CMK (cell line): Measurements from ENCODE around the gene COL5A1.

Experiments
- DNase-seq: peaks from one replicate; pipeline ENCODE4 v3.0.0-alpha.2; 2010; ENCODE audit warnings: low read depth

Gene COL5A1

DNA sequence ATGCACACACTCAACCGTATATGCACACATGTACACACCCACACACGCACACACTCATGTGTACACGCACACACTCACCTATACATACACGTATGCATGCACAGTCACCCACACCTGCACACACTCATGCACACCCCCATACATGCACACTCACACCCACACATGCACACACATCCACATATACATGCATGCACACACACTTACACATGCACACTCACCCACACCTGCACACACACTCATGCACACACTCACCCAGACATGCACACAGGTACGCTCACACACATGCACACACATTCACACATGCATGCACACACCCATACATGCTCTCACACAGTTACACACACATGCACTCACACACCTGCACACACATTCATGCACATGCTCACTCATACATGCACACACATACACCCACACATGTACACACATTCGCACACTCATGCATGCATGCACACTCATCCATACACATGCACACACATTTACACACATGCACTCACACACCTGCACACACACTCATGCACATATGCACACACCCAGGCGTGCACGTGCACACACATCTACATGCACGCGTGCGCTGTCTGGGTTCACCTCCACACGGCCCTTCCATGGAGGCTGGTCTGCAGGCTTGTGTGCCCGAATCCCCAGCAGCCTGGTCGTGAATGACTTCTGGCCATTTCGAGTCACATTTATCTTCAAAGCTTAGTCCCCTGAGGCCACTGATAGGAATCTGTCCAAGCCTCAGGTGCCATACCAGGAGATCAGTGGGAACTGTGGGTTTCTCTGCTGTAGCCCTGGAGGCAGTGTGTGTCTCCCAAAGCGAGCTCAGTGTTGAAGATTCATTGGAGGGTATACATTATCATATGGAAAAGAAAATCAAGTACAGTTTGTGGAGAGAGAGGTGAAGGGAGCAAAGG is 103.0 kb downstream of the COL5A1 start:
- DNase-seq, result no peak

DNA sequence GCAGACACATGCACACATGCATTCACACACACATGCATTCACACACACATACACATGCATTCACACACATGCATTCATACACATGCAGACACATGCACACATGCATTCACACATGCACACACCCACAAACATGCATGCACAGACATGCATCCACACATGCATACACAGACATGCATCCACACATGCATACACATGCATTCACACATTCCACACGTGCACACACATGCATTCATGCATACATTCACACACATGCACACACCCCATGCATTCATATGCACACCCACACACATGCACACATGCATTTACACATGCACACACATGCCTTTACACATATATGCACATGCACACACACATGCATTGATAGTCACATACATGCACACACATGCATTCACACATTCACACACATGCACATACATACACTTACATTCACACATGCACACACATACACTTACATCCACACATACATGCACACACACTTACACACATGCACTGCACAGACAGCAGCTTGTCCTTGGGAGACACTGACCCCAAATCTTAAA is 106.4 kb downstream of the COL5A1 start:
- no peak for DNase-seq

DNA sequence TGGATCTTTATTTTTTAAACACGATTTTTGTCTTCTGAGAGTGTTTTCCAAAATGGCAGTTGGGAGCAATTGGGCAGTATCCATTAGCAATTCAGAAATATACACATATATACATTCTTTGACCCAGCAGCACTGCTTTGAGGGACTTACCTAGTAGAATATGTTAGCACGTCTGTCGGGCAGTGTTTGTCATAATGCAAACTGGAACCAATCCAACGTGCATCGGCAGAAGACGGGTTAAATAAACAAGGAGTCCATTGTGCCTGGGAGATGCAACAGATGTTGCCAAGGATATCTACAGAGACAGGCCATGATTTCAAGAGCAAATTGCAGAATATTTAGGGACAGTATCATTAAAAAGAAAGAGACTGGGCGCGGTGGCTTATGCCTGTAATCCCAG is 107.0 kb downstream of the COL5A1 start:
- DNase-seq, result no peak

DNA sequence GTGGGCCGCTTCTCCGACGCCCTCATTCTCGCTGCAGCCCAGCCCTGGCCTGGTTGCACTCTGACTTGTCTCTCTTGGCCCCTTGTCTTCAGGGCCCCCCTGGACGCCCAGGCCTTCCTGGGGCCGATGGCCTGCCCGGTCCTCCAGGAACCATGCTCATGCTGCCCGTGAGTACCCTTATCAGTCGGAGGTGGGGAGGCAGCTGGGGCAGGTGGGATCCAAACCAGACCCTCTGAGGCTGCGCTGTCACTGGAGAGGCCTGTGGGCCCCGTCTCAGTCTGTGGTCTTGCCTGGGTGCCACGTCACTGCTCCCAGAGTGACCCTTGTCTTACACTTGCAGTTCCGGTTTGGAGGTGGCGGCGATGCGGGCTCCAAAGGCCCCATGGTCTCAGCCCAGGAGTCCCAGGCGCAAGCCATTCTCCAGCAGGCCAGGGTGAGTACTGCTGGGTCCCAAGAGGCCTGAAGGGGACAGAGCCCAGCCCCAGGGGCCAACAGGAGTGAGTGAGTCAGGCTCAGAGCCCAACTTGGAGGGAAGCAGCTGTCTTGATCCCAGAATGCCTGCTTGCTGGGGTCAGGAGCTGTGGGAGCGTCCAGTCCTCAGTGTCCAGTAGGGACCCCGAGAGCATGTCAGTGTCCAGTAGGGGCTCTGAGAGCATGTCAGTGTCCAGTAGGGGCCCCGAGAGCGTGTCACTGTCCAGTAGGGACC is 109.0 kb downstream of the COL5A1 start:
- DNase-seq, result no peak

DNA sequence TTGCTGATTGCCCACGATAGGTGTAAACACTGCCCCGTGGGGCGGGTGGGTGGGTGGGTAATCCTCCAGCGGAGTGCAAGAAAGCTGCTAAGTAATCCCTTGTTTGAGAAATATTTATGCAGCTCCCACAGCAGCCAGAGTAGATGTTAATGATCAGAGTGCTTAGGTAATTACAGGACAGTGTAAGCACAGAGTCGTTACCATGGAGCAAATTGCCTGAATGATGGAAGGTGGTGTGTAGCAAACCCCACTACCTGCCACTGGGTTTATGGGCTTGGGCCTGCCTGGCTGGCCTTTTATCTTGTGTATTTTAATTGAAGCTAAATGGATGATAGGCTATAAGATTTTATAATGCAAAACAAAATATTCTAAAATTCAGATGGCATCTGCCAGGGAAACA is 110.0 kb downstream of the COL5A1 start:
- DNase-seq, result no peak

DNA sequence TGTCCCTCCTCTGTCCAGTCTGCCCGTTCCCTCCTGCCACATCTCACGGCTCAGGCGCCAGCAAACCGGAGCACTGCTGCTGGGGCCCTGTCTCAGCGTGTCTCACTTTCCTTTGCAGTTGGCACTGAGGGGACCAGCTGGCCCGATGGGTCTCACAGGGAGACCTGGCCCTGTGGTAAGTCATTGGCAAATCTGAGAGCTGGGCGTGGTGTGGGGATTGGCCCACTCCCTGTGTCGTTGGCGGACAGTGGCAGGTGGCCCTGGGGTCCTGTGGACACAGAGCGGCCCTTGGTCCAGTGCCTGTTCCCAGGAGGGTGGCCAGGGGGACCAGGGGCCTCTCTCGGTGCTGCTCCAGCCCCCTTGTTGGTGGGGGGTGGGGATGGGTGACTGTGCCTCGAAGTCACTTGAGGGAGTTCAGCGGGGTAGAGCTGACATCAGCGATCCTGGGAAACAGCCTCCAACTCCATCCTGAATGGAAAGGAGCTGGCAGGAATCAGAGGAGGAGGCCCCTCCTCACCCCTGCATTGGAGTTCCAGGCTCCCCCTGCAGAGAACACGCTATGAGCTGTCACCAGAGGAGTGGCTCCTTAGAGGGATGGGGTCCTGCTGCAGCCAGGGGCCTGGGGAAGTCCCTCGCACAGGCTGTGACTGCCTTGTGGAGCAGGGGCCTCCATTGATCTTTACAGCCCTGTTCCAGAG is 111.0 kb downstream of the COL5A1 start:
- no peak for DNase-seq

DNA sequence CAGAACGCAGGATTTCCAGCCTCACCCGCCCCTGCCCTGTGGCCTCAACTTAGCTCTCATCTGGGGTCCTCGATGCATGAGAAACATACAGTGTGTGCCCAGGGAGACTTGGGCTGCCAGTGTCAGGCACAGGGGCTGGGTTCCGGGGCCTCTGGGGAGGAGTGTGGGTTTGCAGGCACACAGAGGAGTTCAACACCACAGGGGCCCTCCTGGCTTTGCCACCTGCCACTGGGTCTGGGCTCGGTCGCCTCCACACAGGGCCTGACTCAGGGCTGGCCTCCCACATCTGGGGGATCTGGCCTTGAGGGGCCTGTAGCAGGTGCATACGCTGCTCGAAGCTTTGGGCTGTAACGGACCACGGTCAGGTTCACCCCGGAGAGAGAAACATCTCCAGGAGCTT is 111.6 kb downstream of the COL5A1 start:
- DNase-seq, result no peak

DNA sequence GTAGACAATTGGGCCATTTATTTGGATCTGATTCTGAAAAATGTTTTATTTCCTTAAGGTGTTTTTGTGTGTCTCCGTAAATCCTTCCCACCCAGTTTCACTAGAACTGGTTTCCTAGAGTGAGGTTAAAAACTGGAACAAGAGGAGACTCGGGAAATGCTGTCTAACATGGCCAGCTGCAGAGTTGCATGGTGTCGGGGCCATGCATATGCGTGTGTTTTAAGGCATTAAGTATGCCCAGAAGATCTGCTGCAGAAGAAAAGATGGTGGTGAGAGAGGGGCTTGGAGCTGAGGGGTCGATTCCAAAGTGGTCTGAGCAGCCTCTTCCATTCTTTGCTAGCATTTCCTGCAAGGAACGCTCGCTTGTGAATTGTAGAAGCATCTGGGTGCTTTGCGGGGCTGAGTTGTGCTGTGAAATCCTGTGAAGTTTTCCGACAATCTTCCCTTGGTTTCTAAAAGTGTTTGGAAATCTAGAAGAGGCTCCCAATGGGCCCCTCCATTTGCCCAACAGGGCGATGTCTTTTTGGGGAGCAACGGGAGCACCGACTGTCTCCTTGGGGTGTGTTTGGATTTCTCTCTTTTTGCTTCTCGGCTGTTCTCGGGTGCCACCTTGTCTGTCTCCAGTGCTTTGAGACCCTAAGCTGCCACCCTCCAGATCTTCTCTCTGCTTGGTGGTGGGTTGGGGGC is 113.8 kb downstream of the COL5A1 start:
- DNase-seq, result no peak

DNA sequence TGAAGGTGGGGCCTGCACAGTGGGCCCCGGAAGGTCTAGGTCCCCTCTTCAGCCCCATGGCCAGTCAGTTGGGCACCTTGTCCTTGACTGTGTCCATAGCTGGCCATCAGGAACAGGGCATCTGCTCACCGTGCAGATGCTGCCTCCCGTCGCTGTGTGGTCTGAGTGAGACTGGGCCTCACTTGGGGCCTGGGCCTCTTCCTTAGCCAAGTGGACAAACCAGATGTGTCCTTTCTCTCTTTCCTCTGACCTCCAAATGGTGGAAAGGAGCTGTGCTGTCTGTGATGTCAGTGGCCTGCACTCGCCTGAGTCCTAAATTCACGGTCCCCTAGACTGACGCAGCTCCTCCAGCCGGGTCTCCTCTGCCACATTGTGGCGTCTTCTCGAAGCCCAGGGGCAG is 114.5 kb downstream of the COL5A1 start:
- no peak for DNase-seq

DNA sequence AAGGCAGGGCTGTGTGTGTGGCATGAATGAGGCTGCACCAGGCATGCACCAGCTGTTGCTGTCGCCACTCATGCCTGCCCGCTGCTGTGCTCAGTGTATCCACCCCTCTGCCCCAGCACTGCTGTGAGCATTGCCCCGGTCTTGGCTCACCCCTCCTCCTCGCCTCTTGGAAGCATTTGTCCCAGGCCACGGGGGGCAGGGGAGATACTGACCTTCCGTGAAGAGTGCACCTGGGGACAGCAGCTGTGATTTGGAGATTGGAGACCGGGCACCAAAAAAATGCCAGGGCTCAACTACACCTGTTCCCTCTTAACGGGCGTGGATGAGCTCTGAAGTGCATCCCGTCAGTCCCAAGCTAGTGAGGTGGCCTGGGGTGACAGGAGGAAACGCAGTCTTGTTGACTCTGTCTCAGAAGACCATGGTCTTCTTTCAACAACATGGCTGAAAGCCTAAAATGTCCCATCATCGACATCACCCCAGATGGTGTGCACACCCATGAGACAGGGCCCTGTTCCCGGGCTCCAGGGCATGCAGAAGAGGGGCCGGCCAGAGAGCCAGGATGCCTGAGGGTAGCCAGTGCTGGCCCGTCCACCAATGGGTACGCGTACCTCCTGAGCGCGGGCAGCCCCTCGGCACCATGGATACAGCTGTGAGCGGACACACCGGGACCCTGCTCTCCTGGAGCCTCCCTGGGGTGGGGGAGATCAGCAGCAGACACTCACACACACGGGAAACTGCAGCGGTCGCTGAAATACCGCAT is 115.8 kb downstream of the COL5A1 start:
- no peak for DNase-seq

DNA sequence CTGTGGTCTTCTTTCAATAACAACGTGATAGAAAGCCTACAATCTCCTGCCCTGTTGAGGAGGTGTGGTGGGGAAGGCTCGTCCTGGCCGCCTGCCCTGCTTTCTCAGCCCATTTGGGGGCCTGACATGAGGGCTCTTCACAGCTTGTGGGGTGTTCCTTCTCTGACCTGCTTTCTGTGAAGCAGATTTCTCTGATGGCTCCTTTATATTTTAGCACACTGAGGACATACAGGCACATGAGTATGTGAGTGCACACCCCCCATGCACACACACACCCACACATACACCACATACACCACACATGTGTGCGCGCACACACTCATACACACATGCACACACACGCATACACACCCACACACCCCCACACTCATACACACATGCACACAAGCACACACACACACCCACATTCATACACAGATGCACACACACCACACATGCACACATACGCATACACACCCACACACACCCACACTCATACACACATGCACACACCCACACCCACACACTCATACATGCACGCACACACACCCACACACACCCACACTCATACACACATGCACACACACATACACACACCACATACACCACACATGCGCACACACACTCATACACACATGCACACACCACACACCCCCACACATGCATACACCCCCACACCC is 117.5 kb downstream of the COL5A1 start:
- no peak for DNase-seq

DNA sequence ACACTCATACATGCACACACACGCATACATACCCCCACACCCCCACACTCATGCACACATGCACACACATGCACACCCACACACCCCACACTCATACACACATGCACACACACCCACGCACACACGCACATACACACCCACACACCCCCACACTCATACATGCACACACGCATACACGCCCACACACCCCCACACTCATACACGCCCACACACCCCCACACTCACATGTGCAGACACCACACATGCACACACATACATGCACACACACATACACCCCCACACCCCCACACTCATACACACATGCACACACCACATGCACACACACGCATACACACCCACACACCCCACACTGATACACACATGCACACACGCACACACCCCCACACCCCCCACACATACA is 118.3 kb downstream of the COL5A1 start:
- no peak for DNase-seq

DNA sequence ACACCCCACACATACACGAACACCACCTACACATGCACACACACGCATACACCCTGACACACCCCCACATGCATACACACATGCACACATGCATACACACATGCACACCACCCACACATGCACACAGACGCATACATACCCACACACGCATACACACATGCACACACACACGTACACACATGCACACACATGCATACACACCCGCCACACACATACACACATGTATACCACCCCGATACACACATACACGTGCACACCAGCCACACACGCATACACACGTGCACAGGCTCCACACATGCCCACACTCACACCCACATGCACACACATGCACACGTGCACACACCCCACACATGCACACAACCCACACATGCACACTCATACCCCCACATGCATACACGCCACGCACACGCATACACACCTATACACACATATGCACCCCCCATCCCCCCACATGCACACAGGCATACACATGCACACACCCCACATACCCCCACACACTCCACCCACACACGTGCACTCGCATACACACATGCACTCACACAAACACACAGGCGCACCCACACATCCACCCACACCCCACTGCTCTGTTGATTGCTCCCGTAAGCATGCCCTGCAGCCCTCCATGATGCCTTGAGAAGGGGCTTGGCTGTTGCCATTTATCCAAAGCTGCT is 119.3 kb downstream of the COL5A1 start:
- no peak for DNase-seq

DNA sequence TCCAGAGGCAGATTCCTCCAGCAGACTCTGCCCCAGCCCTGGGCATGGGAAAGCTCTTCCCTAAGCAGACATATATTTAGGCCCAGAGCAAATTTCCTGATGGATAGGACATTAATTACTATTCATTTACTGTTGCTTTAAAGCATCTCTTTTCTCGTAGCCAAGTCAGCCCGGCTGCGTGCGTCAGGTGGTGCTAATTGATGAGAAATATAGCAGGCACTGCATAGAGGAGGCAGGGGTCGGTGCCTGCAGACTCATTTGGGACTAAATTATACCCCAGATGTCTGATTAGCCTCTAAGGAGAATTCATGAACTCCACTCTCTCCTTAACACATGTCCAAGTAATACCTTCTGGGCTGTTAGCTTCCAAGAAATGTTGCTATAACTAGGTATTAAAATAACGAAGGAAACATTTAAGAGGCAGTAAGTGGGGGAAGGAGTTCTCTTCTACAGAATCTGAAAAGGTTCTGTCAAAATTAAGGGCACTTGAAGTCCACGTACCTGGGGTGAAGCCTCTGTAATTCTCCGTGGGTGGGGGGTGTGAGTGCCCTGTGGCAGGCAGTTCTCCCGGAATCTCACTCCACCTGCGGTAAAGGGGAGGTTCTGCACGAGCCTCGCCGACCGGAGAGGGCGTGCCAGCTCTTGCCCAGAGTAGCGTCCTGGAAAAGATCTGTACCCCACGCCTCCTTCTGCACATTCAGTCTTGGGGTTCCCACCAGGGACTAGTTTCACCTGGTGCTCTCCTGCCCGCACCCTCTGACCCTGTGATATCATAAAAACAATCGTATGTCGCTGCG is 123.1 kb downstream of the COL5A1 start:
- DNase-seq, result no peak

DNA sequence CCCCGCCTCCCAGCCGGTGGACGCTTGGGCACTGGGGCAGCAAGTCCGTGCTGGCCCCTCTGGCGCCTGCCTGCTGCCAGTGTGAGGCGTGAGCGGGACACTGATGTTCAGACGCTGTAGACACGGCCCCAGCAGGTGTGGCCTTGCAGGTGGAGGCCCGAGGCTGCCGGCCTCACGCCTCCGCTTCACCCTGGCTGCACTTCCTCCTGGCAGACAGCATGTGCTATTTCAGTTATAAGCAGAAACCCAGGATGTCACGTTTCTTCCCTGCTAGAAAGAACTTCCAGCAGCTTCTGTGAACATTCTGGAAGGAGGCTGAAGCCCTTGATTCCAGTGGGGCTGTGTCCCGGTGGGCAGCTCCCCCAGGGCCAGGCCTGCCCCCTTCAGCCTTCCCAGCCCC is 124.2 kb downstream of the COL5A1 start:
- DNase-seq, result no peak

DNA sequence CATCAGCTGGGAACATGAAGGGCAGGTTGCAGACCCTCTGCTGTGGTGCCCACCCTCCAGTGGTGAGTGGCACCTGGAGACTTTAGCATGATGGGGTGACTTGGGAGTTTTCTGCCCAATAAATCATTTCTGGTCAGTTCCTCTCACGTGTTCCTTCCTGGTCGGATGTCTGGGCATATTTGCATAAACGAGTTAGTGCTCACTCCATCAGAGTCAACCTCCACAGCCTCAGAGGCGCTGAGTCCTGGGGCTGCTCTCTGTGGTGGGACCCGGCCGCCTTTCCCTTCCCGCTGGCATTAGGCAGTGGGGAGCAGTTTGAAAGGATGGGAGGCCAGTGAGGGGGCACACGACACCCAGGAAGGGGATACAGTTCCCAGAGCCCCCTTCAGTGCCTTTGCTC is 125.0 kb downstream of the COL5A1 start:
- DNase-seq, result no peak

DNA sequence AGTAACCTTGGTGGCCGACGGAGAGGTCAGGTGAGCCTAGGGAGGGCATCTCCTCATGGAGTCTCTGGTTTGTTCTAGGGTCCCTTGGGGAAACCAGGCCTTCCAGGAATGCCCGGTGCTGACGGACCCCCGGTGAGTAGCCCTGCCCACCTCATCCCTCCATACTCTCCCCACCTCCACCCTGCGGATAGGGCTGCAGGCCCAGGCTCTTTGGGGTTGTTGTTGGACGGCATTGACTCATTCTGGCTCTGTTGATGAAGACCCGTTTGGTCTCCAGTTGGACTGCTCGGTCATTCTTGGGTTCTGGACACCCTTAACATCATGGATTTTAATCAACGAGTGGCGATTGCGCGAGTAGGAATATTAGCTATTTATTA is 126.7 kb downstream of the COL5A1 start:
- DNase-seq, result no peak

DNA sequence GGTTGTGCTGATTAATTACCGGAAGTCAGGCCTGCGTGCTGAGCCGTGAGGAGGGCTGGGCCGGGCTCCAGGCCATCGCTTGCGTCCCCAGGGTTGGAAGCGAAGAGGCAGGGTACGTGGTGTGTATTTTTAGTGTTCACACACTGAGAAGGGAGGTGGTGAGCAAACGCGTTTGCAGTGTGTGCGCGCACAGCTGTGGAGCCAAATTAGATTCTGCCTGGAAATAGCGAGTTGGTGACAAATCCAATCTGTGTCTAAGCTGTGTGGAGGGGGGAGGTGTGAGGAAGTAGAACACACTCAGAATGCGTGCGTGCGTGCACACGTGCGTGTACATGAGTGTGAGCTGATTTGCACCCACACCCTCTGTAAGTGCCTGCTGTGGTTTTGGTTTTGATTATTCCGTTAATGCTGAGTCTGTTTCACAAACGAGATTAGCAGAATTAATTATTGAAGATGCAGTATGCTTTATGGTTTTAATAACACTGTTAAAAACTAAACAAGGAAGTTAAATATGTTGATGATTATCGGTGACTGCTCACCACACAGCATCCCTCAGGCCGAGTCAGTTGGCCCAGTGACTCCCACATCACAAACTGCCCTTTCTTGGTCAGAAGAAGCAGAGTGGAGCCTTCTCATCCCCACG is 127.2 kb downstream of the COL5A1 start:
- DNase-seq, result no peak
